Raji (cell line): ENCODE data around the gene SWT1.

Source experiments
- POLR2A ChIP-seq: IDR thresholded peaks from 2 replicates; pipeline ENCODE4 v1.6.1; 2011; ENCODE audit warnings: low read depth, low read length, control low read depth; ENCODE audit not compliant: insufficient read depth

SWT1 gene, protein sequence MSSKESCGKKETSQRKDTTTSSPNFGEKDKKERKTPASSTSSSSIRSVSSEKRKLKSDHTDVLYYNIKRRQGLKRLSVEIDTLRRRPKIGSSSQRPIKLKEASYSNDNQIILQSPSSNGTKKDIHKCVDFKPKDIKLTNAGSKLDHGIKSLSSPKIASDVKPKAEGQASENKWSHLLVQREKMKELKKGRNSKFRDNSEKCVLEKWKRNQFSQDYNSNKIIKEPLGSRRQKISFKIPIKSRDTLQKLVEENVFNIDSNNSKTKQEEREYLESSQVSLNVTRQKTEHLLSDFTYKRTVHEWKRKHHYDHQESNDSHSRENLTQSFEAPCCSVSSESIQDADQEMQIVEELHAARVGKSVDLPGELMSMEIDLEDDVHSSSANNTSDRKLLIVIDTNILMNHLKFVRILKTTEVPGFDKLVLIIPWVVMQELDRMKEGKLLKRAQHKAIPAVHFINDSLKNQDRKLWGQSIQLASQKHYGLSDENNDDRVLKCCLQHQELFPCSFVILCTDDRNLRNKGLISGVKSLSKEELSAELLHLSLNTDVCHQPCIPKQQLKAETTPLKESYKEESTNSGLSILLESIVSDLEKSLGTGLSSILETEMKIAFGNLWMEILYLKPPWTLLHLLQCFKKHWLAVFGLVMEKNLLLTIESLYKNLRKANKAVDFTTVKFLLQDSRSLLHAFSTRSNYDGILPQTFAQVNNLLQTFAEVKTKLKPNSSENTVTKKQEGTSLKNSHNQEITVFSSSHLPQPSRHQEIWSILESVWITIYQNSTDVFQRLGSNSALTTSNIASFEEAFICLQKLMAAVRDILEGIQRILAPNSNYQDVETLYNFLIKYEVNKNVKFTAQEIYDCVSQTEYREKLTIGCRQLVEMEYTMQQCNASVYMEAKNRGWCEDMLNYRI

DNA sequence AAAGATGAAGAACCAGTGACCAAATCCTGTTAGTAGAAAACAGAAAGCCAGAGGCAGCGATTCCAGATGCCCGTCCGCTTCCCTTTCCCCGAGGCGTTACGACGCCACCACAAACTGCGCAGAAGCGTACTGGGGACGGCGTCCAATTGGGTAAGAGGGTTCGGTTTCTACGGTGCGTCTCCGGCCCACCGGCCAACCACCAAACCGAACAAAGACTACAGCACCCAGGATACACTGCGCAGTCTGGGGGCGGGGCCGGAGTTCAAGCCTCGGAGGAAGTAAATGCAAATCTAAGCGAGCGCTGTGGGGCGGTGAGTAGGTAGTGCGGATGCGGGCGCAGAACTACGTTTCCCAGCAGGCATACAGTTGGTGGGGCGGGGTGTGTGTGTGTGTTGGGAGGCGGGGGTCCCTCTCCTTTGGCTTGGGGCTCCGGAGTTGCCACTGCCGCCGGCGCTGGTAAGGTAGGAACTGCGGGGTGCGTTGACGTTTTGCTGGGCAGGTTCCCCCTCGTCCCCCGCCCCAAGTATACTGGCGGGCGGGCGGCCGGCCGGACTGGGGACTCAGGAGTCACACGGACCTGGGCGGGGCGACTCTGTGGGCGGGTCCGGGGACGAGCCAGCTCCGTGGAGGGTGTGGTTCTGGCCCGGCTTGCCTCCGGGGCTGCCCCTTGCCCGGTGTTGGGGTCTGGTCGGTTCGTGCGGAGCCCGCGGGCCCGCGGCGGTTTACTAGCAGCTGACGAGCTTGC is at the start of gene SWT1, which contains the start of gene TRMT1L:
Gene SWT1 (plus strand): TSS at position 314 of the 745 bp plus-strand sequence. CDS start 3,675 bp downstream, outside the sequence.
Gene TRMT1L (minus strand): TSS at position 100 of the 745 bp plus-strand sequence. CDS start 241 bp downstream, outside the sequence.
- peak; percentile 92 for TF ChIP-seq POLR2A

DNA sequence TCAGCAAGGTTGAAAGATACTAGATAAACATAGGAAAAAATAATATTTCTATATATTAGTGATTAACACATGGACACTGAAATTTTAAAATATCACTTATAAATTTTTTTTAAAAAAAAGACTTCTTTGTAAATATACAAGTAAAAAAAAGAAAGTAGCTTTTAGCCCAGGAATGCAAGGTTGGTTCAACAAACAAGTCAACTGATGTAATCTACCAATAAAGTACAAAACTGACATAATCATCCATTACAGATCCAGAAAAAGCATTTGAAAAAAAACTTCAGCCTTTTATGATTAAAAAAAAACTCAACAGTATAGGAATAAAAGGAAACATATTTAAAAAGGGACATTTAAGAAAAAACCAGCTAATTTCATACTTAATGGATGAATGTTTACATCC is 48.6 kb upstream of the SWT1 start:
- no peak for TF ChIP-seq POLR2A

DNA sequence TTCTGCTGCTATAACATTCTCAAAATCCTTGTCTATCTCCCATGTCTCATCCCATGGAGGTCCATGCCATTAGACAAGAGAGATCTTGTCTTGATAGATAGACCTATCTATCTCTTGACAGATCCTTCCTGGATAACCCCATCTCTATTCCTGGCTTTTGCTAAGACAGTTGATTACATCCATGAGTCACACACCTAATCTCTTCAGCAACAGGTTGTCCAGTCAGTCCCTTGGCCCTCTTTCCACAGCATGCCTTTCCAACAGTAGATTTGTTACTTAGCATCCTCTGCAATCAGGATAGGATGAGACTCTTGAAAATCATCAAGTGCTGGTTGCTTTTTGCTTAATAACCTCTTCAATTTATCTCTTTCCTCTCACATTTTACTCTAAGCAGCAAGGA is 46.8 kb upstream of the SWT1 start:
- no peak for TF ChIP-seq POLR2A

DNA sequence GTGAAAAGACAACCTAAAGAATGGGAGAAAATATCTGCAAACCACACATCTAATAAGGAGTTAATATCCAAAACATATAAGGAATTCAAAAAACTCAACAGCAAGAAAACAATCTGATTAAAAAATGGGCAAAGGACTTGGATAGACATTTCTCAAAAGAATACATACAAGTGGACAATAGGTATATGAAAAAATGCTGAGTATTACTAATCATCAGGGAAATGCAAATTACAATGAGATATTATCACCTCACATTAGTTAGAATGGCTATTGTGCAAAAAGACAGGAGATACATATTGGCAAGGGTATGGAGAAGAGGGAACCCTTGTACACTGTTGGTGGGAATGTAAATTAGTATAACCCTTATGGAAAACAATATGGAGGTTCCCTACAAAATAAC is 45.1 kb upstream of the SWT1 start:
- no peak for TF ChIP-seq POLR2A

DNA sequence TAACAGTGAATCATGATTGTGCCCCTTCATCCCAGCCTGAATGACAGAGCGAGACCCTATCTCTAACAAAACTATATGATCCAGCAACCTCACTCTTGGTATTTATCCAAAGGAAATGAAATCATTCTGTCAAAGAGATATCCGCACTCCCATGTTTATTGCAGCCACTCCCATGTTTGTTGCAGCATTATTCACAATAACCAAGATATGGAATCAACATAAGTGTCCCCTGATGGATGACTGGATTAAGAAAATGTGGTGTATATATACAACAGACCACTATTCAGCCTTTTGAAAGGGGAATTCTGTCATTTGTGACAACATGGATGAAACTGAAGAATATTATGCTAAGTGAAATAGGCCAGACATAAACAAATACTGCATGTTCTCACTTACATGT is 44.6 kb upstream of the SWT1 start:
- no peak for TF ChIP-seq POLR2A

DNA sequence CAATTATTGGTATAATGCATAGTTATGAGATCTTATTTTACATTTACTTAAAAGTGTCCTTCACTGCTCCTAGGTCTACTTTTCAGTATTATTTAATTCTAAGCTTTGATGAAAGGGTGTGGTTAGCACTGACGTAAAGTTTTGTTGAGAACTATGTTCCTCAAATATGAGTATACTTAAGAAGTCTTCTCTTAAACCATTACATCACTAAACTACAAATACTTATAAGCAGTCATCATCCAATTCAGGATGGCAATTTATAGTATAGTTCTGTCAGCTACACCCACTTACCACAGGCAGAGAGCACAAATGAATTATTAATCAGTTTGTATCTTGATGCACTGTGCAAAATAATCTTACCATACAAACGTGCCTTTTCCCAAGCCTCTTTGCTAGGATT is 27.3 kb upstream of the SWT1 start:
- no peak for TF ChIP-seq POLR2A

DNA sequence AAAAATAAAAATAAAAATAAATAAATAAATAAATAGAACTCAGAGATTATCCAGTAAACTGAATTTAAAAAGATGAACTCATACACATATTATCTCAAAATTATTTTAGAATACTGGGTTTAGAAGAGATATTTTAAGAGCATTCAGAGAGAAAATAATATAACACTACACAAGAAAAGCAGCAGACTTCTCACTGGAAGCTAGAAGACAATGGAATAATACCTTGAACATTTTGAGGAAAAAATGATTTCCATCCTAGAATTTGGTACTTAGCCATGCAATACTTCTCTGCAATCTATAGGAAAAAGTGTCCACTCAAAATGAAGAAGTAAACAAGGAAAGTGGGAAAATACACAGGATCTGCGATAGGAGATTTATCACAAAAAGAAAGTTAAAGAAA is 24.4 kb upstream of the SWT1 start:
- TF ChIP-seq POLR2A: no peak

DNA sequence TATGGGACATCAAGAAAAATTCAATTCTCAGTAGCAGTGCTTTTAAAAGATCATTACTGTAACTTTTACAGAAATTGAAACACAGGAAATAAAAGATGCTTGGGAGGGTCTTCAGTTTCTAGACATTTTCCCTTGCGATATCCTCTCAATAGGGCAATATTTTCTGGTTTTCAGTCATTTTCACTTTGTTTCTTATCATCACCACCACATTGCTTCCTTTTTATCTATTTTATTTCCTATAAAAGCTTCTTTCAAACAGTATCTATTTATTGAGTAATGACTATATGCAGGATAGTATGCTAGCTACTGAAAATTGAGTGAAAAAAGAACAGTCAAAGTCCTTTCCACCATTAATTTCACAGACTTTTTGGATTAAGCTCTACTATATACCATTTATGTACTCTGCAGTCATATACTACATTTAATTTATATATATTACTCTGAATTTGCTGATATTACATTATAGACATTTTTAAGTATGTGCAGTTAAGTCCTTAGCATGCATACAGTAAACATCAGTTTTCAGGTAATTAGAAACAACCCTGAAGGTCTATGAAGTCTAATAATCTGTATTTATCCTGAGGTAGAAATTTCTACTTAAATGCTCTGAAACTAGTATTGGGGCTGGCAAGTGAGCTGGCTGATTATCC is 18.9 kb upstream of the SWT1 start:
- no peak for TF ChIP-seq POLR2A

DNA sequence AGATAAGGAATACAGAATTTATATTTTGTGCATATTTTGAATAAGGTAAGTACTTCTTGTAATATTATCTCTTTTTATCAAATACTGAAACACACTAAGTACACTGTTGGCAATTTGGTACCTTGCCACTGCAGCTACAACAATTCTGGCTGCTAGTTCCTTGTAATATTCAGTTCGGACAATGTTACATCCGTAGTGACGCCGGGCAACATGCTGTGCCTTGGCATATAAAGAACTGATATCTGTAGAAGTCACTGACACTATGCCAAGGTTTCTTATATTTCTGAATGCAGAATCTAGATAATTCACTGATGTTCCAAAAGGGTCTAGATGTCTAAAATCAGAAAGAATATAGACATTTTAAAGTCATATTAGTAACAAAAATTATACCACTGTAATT is 17.7 kb upstream of the SWT1 start:
- TF ChIP-seq POLR2A: no peak

DNA sequence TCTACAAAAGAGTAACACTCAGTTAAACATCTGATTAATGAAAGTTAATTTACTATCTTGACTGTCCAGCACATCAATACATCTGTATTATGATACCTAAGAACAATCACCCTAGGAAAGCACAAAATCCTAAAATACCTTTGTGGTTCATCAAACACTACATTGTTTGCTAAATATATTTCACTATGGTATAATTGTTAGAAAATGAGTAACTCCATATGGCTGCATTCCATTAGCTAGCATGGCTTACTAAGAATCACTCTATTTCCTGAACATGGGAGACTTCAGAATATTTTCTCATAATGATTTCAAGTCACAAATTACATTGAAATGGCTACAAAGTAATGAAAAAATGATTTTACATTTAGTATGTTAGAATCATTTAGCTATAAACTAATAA is 12.7 kb upstream of the SWT1 start:
- no peak for TF ChIP-seq POLR2A

DNA sequence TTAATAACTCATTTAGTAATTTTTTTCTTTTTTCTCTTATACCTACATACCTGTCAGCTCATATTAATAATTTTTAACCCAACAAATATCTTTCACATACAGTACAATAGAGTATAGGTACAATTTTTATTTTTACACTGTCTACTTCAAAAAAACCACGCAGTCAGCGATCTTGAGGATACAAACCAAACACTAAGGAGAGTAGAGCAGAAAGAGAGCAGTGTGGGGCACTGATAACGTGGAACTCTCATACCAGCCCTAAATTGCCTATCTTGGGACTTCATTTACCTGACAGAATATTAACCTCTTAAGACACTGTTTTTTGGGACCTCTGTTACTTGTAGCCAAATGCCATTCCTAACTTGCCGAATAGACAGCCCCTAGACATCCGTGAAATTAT is 5.8 kb upstream of the SWT1 start:
- TF ChIP-seq POLR2A: no peak

DNA sequence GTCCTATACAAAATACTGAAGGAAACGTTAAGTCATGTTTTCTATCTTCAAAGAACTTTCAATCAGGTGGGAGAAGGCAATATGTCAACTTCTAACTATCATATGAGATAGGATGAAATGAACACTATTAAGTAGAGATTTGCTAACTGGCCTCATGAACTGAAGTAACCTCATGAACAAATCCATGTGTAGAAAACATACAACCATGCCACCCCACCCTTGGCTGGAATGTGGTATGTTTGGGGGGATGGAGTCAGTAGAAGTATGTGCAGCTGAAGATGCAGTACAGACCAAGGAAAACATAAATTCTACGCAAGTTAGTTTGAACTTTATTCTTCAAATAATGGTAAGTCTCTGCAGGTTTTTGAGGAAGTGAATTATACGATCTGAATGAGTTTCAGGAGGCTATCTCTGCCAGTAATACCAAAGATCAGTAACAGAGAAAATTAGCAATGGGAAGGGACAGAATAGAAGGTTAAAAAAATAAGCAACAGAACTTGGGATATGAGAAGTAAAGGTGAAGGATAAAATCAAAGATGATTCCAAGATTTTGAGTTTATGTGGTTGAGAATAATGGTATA is 4.7 kb upstream of the SWT1 start:
- TF ChIP-seq POLR2A: no peak

DNA sequence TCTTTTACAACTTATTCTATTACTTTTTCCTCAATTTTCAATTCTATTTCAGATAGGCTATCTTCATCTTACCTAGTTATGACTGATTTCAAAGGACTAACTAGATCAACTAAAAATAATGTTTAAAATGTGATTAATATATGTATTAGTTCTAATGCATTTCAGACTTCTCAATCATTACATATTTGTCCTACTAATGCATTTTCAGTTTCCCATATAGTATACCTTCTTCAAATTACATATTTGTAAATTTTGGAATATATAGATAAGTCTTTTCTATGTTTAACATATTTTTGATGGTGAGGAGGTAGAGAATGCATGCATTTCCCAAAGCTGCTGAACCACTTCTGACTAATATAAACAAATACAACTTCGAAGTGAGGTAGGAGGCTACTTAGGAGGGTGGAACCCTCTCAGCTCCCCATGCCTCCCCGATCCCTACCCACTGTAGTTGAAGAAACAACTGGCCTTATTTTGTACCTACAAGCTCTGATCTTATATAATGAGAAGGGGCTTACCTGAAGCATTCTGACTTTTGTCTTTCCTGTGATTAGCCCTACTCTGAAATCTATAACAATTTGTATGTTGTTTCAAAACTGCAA is 2.0 kb upstream of the SWT1 start:
- TF ChIP-seq POLR2A: no peak
